Right lobe of liver (tissue), 4 donors: ENCODE data around the gene NADSYN1.

ENCODE experiments used
- POLR2A ChIP-seq: fragments of 450-650 bp; IDR thresholded peaks from one replicate; pipeline ENCODE4 v1.6.1; 2017; ENCODE audit warnings: antibody characterized with exemption, mild to moderate bottlenecking
- TF ChIP-seq, protein P1 (sequence below), 4 donors: fragments of 200-600 bp in 3 of 4; fragments of 450-650 bp in 1 of 4; IDR thresholded peaks; one replicate each; pipeline versions ENCODE4 v1.5.1 to v1.8.0; 2016 to 2022; ENCODE audit warnings: antibody characterized with exemption in 4 of 4, mild to moderate bottlenecking in 2 of 4
- donor health status: DM: no; HTN: no; CAD: no.
- donor health status: DM: no; HTN: no; CAD: no.
- donor health status: DM: no; HTN: yes; CAD: no.

- TF ChIP-seq, protein P1, sequence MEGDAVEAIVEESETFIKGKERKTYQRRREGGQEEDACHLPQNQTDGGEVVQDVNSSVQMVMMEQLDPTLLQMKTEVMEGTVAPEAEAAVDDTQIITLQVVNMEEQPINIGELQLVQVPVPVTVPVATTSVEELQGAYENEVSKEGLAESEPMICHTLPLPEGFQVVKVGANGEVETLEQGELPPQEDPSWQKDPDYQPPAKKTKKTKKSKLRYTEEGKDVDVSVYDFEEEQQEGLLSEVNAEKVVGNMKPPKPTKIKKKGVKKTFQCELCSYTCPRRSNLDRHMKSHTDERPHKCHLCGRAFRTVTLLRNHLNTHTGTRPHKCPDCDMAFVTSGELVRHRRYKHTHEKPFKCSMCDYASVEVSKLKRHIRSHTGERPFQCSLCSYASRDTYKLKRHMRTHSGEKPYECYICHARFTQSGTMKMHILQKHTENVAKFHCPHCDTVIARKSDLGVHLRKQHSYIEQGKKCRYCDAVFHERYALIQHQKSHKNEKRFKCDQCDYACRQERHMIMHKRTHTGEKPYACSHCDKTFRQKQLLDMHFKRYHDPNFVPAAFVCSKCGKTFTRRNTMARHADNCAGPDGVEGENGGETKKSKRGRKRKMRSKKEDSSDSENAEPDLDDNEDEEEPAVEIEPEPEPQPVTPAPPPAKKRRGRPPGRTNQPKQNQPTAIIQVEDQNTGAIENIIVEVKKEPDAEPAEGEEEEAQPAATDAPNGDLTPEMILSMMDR (IDR thresholded peaks at IDR 0.05) = no peak
- TF ChIP-seq POLR2A = no peak
Observed at GRCh38 chr11:71458146-71459070, 5.4 kb downstream of the NADSYN1 start.
